SH-SY5Y (cell line): ENCODE data around the gene PTPRG.

ENCODE experiments used
- GATA2 ChIP-seq: IDR thresholded peaks from 2 replicates; pipeline ENCODE4 v1.6.1; 2011; ENCODE audit warnings: mild to moderate bottlenecking, low read depth, low read length
- GATA3 ChIP-seq: IDR thresholded peaks from 2 replicates; pipeline ENCODE4 v1.6.1; 2011; ENCODE audit warnings: low read depth, mild to moderate bottlenecking, low read length, moderate library complexity

The PTPRG gene

DNA sequence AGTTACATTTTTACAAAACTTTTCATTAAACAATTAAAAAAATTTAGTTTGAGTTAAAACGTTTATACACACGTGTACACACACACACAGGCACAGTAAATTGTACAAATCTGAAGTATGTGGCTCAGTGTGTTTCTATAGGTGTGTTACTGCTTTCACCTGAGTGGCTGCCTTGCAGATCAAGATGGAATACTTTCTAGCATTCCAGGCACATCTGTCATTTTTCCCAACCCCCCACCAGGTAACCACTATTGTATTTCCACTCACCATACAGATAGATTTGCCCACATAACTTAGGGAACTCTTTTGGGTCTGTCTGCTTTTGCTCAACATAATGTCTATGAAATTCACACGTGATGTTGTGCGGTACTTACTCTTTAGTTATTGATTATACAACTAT lies 141.1 kb downstream of the PTPRG start:
- TF ChIP-seq GATA3: no peak
- TF ChIP-seq GATA2: no peak

DNA sequence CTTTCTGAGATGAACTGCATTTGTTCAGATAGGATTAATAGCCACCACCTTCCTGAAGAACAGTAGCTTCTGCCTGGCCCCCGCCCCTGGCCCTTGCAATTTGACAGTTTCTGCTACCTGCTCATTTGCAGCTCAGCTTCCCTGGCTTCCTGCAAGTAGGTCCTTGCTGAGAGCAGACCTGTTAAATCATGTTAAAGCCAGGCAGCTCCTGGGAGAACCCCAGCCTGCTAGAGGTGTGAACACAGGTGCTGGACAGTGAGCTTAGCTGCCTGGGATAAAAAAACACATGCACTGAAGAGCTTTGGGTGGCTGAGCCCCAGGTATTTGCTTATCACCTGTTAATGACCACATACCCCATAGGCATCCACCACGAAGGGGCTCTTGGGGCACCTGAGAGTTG lies 143.4 kb downstream of the PTPRG start:
- TF ChIP-seq GATA3 (no peak), GATA2 (no peak)

DNA sequence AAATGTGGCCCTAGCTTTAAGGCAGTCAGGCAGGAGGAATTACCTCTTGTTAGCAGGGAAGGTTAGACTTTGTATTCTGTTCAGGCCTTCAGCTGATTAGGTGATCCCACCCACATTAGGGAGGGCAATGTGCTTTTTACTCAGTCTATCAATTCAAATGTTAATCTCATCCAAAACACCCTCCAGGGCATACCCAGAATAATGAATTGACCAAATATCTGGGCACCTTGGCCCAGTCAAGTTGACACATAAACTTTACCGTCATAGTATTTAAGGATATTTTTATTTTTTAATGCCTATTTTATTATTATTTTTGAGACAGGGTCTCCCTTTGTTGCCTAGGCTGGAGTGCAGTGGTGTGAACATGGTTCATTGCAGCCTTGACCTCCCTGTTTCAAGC lies 146.1 kb downstream of the PTPRG start:
- TF ChIP-seq GATA2: no peak
- no peak for TF ChIP-seq GATA3

DNA sequence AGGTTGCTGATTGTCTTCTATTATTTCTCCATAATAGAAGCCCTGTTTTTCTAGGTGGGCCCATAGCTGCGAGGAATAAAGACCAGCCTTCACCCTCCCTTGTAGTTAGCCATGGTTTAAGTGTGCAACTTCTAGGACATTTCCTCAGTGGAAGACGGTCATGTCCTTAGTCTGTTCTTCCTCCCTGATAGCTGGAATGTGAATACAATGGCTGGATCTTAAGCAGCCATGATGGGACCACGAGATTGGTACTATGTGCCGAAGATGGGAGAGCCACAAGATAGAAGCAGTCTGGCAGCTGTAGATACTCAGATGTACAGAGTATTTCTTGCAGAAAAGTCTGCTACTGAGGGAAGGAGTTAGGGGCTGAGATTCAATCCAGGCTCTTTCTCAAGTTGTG lies 152.9 kb downstream of the PTPRG start:
- TF ChIP-seq GATA2 (no peak), GATA3 (no peak)

DNA sequence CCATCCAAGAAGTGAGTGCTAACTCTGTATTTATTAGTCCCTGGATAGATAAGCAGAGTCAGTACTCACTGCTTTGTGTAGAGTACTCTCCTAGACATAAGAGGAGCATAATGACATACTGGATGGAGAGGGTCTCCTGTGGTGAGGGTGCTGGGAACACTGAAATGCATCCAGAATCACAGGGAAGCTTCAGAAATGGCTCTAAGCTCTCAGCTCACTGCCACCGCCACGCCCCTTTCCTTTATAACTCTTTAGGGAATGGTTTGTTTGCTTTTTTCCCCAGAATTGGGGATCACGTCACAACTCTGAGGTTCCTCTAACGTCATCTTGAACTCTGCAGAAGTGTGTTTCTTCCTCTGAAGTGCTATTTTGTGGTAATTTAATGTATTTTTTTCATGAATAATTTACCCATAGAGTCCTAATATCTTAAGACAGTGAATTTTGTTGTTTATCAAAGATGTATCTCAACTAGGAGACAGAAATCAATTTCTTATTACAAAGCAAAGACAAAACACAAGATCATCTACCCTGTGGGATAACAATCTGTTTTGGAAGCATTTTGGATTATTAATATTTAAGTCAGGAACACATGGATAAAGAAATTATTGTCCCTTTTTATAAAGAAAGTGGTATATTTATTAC lies 154.6 kb downstream of the PTPRG start:
- TF ChIP-seq GATA2 (no peak), GATA3 (no peak)

DNA sequence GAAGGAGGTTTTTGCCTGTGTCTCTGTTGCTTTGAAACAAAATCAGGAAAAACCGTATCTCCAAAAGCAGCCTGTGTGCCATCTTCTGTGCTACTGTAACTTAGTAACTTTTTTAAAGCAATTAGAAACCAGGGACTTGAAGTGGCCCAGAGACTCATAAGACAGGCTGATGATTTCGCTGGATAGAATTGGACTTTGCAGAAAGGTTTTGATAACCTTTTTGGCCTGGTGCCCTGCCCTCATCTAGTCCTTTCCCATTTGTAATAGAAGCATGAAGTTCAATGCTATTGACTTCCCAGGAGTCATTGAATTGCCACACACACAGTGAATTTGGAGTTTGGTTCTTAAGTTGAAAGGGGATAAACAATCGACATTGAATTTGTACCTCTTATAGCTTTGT lies 157.2 kb downstream of the PTPRG start:
- TF ChIP-seq GATA2: no peak
- no peak for TF ChIP-seq GATA3

DNA sequence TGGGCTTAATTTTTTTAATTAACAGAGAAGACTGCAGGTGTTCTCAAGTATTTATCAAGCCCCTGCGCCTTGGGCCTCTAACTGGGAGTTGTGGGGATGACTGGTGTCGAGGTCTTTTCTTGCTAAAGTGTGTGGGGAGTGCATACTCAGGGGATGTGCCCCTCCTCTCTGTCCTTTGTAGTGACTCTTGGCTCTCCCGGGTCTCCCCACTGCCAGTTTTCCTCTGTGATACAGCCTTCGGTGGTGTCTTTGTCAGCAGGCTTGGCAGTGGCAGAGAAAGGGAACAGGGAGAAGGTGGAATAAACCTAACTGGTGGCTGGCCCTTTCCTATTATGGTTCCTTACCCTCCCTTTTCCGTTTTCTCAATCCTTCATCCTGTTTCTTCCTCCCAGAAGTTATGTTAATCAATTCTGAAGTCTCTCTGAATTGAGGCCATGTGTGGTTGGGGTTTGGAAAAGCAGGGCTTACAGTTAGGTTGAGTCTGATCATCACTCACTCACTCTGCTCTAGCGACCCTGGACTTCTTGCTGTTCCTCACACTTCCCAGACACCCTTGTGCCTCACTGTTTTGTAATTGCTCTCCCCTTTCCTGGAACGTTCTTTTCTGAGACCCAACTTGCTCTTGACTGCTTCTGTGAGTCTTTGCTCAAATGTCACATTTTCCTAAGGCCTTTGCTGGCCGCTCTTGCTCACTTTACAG lies 158.1 kb downstream of the PTPRG start:
- no peak for TF ChIP-seq GATA3
- no peak for TF ChIP-seq GATA2

DNA sequence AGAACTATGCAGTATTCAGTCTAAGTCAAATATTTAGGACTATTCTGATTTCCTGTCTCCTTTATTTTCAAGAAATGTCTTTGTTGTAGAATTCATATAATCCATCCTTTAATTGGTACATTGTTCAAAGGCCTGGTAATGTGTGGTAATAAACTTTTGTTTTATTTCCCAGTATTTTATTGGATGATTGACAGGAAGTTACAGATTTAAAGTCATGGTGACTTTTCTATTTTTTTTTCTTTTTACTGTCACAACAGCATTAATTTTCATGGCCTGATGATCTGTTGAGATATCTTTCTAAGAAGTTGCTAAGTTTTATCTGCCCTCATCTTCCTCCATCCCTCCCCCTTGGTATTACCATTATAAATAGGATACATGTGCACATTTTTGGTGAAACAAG lies 161.7 kb downstream of the PTPRG start:
- no peak for TF ChIP-seq GATA2

DNA sequence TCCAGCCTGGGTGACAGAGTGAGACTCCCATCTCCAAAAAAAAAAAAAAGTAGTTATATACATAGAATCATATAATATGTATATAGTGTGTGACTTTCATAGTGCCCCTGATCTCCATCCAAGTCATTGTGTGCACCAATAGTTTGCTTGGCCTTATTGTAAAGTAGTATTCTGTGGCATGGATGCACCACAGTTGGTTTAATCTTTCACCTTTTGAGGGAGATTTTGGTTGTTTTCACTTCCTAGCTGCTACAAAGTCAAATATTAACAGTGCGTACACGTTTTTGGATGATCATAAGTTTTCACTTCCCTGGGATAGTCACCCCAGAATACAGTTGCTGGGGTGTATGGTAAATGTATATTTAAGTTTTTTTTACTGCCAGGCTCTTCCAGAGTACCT lies 162.8 kb downstream of the PTPRG start:
- TF ChIP-seq GATA2 (no peak), GATA3 (no peak)

DNA sequence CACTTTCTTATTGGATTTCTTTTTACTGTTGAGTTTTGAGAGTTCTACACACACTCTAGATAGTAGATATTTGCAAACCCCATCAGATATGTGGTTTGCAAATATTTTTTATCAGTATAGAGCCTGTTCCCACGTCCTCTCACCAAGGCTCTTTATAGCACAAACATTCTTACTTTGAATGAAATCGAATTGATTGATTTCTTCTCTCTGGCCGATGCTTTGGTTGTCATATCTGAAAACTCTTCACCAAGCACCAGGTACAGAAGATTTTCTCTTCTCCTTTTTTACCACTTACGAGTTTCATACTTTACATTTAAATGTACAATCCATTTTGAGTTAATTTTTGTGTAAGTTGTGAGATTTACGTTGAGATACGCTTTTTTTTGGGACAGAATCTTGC lies 163.4 kb downstream of the PTPRG start:
- TF ChIP-seq GATA3 (no peak), GATA2 (no peak)

DNA sequence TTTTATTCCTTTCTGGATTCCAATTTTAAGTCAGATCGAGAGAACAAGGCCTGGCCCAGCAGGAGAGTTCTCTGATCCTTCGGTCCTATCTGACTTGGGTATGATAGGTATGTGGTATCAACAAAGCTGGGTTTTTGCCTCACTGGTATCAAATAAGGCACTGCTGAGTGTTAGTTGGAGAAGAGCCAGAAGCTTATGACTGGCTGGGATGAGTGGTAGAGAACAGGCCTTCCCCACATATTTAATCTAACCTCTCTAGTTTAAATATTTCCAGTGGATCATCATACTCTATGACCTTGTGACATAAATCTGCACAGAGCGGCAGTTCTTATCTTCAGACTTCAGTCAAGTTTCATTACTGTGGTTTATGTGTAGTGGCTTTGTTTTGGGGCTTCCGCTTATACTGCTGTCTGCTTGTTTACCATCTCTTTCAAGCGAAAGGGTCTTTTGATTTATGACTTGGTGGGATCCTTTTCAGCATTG lies 164.5 kb downstream of the PTPRG start:
- TF ChIP-seq GATA2 (no peak), GATA3 (no peak)

DNA sequence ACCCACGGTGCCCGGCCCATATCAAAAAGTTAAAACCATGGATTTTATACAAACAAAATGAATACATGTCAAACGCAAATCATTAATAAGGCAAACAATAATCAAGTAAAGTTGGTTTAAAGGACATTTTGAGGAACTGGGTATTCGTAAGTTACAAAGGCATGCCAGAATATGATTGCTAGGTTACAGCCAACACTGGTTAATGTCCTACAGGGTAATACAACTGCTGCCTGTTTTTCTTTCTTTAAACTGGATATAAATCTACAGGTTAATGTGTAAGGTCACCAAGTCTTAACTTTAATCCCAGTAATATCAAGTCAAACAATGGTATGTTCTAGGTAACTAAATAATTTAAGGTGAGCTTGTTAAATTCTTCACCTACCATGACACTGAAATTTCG lies 166.1 kb downstream of the PTPRG start:
- TF ChIP-seq GATA3: no peak
- TF ChIP-seq GATA2: no peak

DNA sequence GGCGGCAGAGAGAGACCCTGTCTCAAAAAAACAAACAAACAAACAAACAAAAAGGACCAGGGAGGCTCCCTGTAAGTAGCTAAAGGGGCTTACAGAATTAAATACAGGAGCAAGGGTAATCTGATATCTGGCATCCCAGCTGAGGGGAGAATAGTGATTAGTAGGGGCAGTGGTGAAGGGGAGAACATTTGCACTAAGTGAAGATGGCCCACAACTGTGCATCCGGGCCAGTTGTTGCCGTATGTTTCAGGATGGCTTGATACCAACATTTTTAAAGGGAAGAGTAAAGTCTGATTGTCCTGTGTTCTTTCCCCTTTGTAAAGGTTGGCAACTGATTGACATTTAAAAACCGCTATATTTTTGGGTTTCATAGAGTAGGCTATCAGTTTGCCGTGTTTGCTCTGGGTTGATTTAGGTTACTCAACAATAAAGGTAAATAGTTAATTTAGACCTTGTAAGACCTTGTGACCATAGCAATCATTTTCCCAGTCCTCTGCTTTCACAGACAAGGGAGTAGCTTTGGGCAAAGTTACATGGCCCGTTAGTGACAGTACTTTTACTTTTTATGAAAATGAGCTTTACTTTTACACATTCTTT lies 167.8 kb downstream of the PTPRG start:
- no peak for TF ChIP-seq GATA2
- no peak for TF ChIP-seq GATA3

DNA sequence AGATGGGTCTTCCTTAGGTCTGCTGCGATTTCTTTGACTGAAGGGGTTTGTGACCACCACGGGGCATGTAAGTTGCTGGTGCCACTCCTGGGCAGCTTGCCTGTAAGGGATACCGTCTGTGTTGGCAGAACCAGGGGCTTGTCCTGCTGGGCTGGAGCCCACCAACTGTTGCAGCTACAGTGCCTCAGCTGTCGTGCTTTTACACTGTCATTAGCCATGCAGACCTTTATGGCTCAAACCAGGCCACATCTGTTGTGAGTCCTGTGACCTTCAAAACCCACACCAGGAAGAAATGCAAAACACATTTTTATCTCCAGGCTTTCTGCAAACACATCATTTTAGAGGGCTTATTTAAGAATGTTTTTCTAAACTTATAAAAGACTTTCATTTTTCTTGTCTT lies 168.7 kb downstream of the PTPRG start:
- TF ChIP-seq GATA3 (no peak), GATA2 (no peak)

DNA sequence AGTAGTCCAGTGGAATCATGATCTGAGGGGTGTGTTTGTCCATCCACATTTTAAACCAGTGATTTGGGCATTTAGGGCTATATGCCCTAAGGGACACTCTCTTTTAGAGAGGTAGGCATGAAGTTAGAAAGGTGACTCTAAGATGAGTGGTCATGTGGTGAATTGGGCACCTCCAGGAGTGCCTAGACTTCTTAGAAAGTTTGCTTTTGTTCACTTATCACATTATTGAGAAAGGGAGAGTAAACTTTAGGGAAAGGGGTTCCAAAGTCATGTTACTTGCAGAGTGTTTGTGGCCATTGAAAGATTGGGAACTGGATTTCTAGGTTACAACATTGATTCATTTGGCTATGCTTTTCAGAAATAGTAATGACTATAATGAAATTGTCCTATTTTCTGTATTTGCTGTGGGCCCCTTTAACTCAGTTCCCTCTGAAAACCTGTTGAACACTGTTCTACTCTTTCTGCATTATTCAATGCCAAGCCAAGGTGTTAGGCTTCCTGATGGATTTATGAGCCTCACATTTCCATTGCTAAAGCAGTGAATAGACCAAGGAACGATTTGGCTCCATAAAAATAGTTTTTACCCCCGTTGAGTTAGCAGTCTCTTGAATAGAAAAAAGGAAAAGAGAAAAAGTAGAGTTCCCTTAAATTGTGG lies 169.3 kb downstream of the PTPRG start:
- TF ChIP-seq GATA3 (no peak), GATA2 (no peak)

DNA sequence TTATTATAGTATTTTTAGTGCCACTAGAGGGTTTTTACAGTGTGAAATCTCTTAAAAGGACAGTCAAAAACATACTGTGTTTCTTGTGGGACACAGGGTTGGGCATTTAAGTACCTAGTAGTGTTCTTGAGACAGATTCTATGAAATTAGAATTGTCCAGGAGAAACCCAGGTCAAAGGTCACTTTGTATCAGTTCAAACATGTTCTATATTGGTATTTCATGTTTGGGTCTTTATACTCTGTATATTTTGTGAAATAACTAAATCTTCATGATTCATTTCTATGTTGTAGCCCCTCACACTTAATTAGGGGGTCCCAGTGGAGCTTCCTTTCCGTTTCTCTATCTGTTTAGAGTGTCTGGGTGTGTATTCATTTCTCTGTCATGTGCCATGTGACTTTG lies 171.6 kb downstream of the PTPRG start:
- TF ChIP-seq GATA2: no peak
- no peak for TF ChIP-seq GATA3
